ENCODE data around the gene FRAT2. TPM values are rescaled to one million over a fixed set of nuclear protein-coding genes. Genes with fewer than 3 reads are reported as not detected.
"Not testable (repeated sequence)": the region's sequence is repeated elsewhere in the genome, so short reads cannot be mapped to it uniquely, and the experiment has no call there.

Gene FRAT2
- total RNA-seq, 1 donor from 2014 or later: 8.4 TPM

DNA sequence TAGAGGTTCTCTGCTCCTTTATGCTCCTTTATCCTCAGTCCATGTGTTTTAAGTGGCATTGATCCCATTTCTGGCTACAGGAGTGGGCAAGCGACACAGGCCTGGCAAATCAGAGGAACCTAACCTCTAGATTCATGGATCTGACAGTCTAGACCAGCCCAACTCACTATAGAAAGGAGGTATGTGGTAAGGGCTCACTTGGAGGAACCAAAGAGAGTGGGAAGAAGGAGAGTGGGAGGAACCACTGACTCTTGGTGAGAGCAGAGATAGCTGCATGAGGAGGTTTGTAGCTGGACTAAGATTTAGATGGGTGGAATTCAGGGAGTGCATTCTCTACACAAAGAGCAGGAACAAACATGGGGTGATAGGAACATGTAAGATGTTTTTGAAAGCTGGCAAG, 27.1 kb downstream of the FRAT2 start:
- intact Hi-C loops (cut with DNase I): no loop called here
- DNase-seq (no peak), ATAC-seq (ENCODE audit: poor library complexity) (no peak)

DNA sequence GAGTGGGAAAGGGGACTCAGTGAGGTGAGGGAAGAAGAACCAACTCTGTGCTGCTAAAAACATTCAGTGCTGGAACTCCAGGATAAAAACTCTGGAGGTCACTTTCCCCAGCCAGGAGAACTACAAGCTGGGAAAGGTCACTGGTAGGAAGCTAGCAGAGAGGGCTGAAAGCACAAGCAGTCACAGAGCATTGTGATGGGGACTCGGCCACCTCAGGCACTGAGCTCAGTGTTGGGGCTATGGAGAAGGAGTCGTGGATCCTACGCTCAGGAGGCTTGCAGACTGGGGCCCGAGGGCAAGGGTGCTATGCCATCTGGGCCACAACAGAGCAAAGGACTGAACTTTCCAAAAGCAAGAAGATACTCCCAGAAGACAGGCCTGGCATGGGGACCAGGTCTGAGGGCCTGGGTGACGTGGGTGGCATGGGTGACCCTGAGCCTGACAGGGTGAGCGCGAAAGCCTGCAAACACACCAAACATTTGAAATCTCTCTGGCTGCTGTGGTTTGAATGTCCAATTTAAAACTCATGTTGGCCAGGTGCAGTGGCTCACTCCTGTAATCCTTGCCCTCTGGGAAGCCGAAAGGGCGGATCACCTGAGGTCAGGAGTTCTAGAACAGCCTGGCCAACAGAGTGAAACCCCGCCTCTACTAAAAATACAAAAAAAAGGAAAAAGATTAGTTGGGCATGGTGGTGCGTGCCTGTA, 32.3 kb downstream of the FRAT2 start:
- ATAC-seq (ENCODE audit: poor library complexity) (no peak), DNase-seq (no peak)
- intact Hi-C loops (cut with DNase I): no loop called here

DNA sequence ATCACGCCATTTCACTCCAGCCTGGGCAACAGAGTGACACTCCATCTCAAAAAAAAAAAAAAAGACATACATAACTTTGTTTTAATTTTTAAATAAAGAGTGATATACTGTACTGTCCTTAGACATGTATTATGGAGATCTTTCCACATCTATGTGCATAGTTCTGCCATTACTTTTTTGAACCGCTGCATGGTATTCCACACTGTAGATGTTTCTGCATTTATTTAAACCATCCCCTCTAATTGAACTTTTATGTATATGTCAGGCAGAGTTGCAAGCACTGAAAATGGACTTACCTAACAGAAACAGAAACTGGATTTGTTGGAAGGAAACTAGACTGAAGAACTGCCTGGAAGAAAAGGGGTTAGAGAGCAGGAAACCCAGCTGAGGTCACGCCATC, 33.5 kb downstream of the FRAT2 start:
- DNase-seq (no peak), ATAC-seq (ENCODE audit: poor library complexity) (no peak)
- intact Hi-C loops (cut with DNase I): no loop called here

DNA sequence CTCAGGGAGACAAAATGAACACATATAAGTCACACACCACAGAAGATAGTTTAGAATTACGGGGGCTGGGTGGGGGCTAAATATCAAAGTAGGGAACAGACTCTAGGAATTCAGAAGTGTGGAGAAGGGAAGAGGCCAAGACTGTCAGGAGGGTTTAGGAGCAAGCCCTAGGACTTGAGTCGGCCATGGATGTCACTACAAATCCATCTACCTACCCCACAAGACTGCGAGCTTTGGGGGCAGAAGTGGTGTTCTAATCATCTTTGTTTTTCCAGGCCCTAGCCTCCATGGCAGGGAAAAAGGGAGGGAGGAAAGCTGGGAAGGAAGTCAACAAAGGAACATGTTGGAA, 36.3 kb downstream of the FRAT2 start:
- ATAC-seq (ENCODE audit: poor library complexity) (no peak), DNase-seq (no peak)
- intact Hi-C loops (cut with DNase I): no loop called here

DNA sequence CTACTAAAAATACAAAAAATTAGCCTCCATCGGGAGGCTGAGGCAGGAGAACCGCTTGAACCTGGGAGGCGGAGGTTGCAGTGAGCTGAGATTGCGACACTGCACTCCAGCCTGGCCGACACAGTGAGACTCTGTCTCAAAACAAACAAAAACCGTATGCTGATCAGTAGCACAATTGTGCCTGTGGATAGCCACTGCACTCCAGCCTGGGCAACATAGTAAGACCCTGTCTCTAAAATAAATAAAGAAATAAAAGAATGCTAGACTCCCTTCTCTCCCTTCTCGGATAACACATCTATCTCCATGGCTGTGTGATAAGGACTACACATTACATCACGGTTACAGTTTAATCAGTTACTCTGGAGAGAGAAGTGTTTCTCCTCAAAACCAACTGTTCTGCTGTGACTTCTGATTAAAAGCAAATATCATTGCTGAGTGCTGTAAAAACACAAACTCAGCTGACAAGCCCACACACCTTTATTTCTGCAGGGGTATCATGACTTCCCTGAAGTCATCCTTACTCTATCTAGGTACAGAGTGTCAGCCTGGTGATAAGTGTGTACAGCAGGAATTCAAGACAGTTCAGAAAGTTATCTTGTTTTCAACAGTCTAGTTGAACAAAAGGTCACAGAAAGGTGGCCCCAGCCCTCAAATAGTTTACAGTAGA, 36.8 kb downstream of the FRAT2 start:
- ATAC-seq (ENCODE audit: poor library complexity) (no peak), DNase-seq (no peak)
- intact Hi-C loops (cut with DNase I): no loop called here

DNA sequence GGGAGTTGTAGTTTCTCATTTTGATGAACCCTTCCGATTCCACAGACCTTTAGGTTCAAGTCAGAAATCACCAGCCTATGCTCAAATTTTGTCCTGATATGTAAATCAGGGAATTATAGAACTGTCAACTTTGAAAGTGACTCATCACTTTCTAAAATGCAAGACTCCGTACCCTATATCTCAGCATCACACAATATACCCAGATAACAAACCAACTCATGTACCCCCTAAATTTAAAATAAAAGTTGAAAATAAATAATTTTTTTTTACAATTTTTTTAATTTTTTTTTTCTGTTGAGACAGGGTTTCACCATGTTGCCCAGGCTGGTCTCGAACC, 41.7 kb downstream of the FRAT2 start:
- ATAC-seq (ENCODE audit: poor library complexity) (no peak), DNase-seq (no peak)
- intact Hi-C loops (cut with DNase I): loop anchor here (5.0 kb wide), 1 partner anchor 34 kb away; no protein-coding TSS in a partner anchor

DNA sequence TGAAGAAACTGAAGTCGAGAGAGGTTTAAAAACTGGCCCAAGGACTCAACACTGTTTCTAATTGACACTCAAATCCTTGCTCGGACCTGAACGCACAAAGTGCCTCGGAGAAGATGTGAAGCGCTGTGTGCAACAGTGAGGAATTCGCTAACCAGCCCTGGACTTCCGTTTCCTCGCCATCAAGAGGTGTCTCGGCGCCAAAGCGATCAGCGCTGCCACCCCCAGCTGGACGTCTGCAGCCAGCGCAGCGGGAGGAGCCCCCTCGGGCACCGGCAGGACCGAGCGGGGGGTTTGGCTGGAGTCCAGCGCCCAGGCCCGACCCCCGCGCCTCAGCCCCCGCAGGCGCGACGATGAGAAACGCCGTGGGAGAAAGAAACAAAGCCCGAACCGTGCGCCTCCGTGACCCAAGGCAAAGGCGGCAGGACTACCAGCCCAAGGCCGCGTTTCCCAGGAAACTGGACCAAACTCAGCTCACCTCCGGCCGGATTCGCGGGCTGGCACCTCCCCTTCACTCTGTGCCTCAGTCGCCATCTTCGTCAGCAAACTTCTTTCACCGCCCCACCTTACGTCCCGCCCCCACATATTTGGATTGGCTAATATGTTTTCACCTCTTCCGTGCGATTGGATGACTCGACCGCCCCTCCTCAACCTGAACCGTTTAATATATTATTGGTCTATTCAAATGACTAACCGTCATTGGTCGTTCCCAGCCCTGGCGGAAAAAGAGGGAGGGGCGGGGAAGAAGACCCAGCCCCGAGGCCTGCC, 42.2 kb downstream of the FRAT2 start, which contains the start of gene ARHGAP19:
Gene ARHGAP19 (minus strand): TSS at position 541 of the 765 bp plus-strand sequence. CDS start 10 bp downstream, at position 531.
- intact Hi-C loops (cut with DNase I): loop anchor here (5.0 kb wide), 1 partner anchor 35 kb away; no protein-coding TSS in a partner anchor
- ATAC-seq (ENCODE audit: poor library complexity): peak; percentile 100
- peak; percentile 96 for DNase-seq

DNA sequence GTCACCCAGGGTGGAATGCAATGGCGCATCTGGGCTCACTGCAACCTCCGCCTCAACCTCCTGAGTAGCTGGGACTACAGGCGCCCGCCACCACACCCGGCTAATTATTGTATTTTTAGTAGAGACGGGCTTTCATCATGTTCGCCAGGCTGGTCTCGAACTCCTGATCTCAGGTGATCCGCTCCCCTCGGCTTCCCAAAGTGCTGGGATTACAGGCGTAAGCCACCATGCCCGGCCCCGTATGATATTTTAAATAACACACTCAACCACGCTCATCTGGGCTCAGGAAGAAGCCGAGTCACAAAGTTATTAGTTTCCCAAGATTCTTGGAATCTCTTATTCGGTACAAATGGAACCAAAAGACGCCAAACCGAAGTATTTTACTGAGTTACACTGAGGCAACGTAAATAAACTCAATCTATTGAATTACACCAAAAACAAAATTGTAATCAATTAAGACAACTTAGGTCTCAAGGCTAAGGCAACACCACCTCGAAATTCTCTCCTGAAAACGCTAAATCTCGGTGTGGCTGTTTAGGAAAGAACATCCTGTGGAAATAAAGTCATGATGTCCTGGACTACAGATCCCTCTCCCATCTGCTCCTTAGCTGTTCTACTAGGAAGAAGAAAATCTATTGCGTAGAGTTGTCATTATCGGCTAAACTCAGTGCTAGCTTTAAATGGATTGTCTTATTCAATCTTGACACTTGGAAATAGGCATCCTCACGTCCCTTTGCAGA, 43.0 kb downstream of the FRAT2 start:
- intact Hi-C loops (cut with DNase I): loop anchor here (5.0 kb wide), 1 partner anchor 36 kb away; no protein-coding TSS in a partner anchor
- ATAC-seq (ENCODE audit: poor library complexity) (no peak), DNase-seq (no peak)

DNA sequence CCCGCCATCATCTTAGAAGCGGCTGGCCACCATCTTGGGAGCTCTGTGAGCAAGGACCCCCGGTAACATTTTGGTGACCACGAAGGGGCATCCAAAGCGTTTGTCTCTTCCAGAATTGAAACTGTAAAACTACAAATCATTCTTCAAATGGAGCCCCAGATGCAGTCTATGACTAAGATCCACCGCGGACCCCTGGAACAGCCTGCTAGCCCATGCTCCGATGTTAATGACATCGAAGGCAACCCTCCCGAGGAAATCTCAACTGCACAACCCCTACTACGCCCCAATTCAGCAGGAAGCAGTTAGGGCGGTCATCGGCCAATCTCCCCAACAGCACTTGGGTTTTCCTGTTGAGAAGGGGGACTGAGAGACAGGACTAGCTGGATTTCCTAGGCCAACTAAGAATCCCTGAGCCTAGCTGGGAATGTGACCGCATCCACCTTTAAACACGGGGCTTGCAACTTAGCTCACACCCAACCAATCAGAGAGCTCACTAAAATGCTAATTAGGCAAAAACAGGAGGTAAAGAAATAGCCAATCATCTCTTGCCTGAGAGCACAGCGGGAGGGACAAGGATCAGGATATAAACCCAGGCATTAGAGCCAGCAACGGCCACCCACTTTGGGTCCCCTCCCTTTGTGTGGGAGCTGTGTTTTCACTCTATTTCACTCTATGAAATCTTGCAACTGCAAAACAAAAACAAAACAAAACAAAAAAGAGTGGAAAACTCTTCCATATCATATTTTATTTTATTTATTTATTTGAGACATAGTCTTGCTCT, 43.8 kb downstream of the FRAT2 start:
- not testable (repeated sequence) for DNase-seq; ATAC-seq (ENCODE audit: poor library complexity)
- intact Hi-C loops (cut with DNase I): loop anchor here (5.0 kb wide), 1 partner anchor 37 kb away; no protein-coding TSS in a partner anchor

DNA sequence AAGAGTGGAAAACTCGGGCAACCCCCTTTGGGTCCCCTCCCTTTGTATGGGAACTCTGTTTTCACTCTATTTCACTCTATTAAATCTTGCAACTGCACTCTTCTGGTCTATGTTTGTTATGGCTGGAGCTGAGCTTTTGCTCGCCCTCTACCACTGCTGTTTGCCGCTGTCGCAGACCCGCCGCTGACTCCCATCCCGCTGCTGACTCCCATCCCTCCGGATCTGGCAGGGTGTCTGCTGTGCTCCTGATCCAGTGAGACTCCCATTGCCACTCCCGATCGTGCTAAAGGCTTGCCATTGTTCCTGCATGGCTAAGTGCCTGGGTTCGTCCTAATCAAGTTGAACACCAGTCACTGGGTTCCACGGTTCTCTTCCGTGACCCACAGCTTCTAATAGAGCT, 44.5 kb downstream of the FRAT2 start:
- not testable (repeated sequence) for ATAC-seq (ENCODE audit: poor library complexity); DNase-seq
- intact Hi-C loops (cut with DNase I): loop anchor here (5.0 kb wide), 1 partner anchor 37 kb away; no protein-coding TSS in a partner anchor

Other genes with a start within 250 kb of the FRAT2 start
- gene SLIT1, start 148.8 kb downstream of the FRAT2 start, total RNA-seq: 0.16 TPM
- gene ARHGAP19, start 42.1 kb downstream of the FRAT2 start, total RNA-seq: 5.9 TPM
- 5.3 TPM for gene FRAT1, start 15.5 kb downstream of the FRAT2 start, total RNA-seq
- gene RRP12, start 66.6 kb upstream of the FRAT2 start, total RNA-seq: 10.9 TPM
- gene PGAM1, start 91.5 kb upstream of the FRAT2 start, total RNA-seq: 187 TPM
- 14.5 TPM for gene EXOSC1, start 111.3 kb upstream of the FRAT2 start, total RNA-seq
- gene ZDHHC16, start 111.4 kb upstream of the FRAT2 start, total RNA-seq: 18.5 TPM
- gene MMS19, start 163.7 kb upstream of the FRAT2 start, total RNA-seq: 34.0 TPM
- gene UBTD1, start 164.2 kb upstream of the FRAT2 start, total RNA-seq: 26.7 TPM
- gene ANKRD2, start 238.1 kb upstream of the FRAT2 start, total RNA-seq: 152 TPM
- gene HOGA1, start 249.7 kb upstream of the FRAT2 start, total RNA-seq: 18.7 TPM